ENCODE measurements around the gene CWC25.

The CWC25 gene

GRCh38 chr17:38870259-38871165 is 45.4 kb upstream of the CWC25 start:
- ChIA-PET CTCF (interaction anchor here (1.0 kb wide), 1 partner anchor 284 kb away, joined by 3 read pairs; no protein-coding TSS in a partner anchor), POLR2A (ENCODE audit: low non-redundant PET) (interaction anchor here (0.5 to 2.0 kb wide), 4 partner anchors 9 to 828 kb away, joined by 3 to 13 read pairs (median 4); partner anchors contain the start of gene RPL23)
- TF ChIP-seq CTCF (conservative IDR thresholded peaks at IDR 0.05; ENCODE audit: low read depth), result no peak
- H3K27ac ChIP-seq, result peak overlapping the region; percentile 98
- peak; percentile 69 for DNase-seq (ENCODE audit: low spot score)

- peak within 1 kb of the TSS; percentile 98 for H3K27ac ChIP-seq
- TF ChIP-seq CTCF (conservative IDR thresholded peaks at IDR 0.05; ENCODE audit: low read depth), result no peak
- peak; percentile 91 for DNase-seq (ENCODE audit: low spot score)
- CTCF ChIA-PET, result interaction anchor here (0.6 to 1.0 kb wide), 4 partner anchors 26 to 730 kb away, joined by 3 to 6 read pairs (median 4); no protein-coding TSS in a partner anchor
- POLR2A ChIA-PET (ENCODE audit: low non-redundant PET), result interaction anchor here (0.6 to 2.0 kb wide), 4 partner anchors 14 to 284 kb away, joined by 3 to 13 read pairs (median 4); partner anchors contain the start of gene RPL23
Observed at GRCh38 chr17:38869526-38870258, 44.6 kb upstream of the CWC25 start, which contains the start of gene LASP1. Gene LASP1 (plus strand): TSS chr17:38870058. CDS start chr17:38870190, 132 bp downstream.

GRCh38 chr17:38868817-38869525 is 43.9 kb upstream of the CWC25 start:
- CTCF ChIA-PET, result interaction anchor here (0.6 to 1.0 kb wide), 6 partner anchors 25 to 731 kb away, joined by 3 to 7 read pairs (median 4); no protein-coding TSS in a partner anchor
- peak overlapping the region; percentile 98 for H3K27ac ChIP-seq
- peak; percentile 64 for TF ChIP-seq CTCF (conservative IDR thresholded peaks at IDR 0.05; ENCODE audit: low read depth)
- POLR2A ChIA-PET (ENCODE audit: low non-redundant PET), result interaction anchor here (0.5 to 2.0 kb wide), 6 partner anchors 10 to 284 kb away, joined by 3 to 13 read pairs (median 4); partner anchors contain the start of gene RPL23
- DNase-seq (ENCODE audit: low spot score), result peak; percentile 85

- peak overlapping the region; percentile 98 for H3K27ac ChIP-seq
- ChIA-PET CTCF (interaction anchor here (0.7 kb wide), 1 partner anchor 88 kb away, joined by 4 read pairs; no protein-coding TSS in a partner anchor), POLR2A (ENCODE audit: low non-redundant PET) (interaction anchor here (0.5 to 2.0 kb wide), 3 partner anchors 15 to 118 kb away, joined by 5 to 13 read pairs (median 5); partner anchors contain the start of gene RPL23)
- TF ChIP-seq CTCF (conservative IDR thresholded peaks at IDR 0.05; ENCODE audit: low read depth), result no peak
- no peak for DNase-seq (ENCODE audit: low spot score)
Observed at GRCh38 chr17:38867968-38868816, 43.1 kb upstream of the CWC25 start.

- ChIA-PET POLR2A (ENCODE audit: low non-redundant PET) (interaction anchor here (0.5 kb wide), 1 partner anchor 119 kb away, joined by 5 read pairs; no protein-coding TSS in a partner anchor), CTCF (no interaction called here)
- DNase-seq (ENCODE audit: low spot score), result no peak
- TF ChIP-seq CTCF (conservative IDR thresholded peaks at IDR 0.05; ENCODE audit: low read depth), result no peak
- H3K27ac ChIP-seq, result peak overlapping the region; percentile 98; the same call in 1 of the 2 replicates
Observed at GRCh38 chr17:38867179-38867967, 42.3 kb upstream of the CWC25 start.

Measured in RWPE1 (cell line).